NK-92 treated with Interleukin-12 subunit alpha and Interleukin-12 subunit beta, amount 100 ng/mL, for 24 hours (cell line): ENCODE results near the gene GABRR3.

Source experiments
- DNase-seq: peaks from one replicate; lab custom pipeline; 2025; lab: John Stamatoyannopoulos, UW

GABRR3 gene

DNA sequence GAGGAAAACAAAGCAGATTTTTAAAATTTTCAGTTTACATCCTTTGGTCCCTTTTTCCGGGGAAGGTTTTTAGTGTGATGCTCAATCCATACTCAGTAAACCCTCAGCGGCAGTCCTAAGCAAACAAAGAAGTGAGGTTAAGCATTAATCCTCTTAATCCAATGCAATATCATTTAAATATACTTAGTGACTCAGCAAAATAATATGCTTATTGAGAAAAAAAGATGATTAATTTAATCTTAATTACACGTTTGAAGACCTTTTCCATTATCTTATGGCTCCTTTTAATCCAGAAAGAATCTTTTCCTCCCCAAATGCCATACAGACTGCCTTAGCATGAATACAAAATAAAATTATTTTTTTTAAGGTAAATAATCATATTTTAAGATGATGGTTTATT is at the start of gene GABRR3:
Gene GABRR3, minus strand, starts transcription at position 108 of the 400 bp plus-strand sequence. CDS start 328 bp downstream, outside the sequence.
- no peak for DNase-seq

DNA sequence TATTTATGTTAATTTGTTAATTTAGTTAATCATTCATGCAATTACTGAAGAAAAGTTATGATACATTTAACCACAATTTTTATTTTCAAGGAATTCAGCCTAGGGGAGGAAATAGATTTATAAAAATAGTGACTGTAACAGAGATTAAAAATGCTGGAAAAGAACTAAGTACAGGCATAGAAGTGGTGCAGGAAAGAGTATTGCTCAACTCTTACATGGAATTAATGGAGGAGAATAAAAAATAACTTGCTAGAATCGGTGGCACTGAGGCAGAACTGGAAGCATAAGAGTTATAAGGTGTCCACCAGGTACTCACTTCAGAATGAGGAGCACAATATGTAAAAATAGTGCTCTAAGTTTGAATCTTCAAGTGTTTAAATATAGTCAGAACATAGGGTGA is 38.4 kb upstream of the GABRR3 start:
- DNase-seq, result no peak

DNA sequence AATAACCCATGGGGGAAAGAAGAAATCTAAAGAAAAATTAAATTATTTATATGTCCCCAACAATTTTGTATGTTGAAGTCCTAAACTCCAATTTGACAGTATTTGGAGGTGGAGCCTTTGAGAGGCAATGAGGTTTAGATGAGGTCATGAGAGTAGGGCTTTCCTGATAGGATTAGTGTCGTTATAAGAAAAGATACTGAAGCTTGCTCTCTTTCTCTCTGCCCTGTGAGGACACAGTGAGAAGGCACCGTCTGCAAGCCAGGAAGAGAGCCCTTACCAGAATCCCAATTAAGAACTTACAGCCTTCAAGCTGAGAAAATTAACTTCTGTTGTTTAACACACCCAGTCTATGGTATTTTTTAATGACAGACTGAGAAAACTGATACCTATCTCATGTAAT is 35.7 kb upstream of the GABRR3 start:
- DNase-seq, result no peak

DNA sequence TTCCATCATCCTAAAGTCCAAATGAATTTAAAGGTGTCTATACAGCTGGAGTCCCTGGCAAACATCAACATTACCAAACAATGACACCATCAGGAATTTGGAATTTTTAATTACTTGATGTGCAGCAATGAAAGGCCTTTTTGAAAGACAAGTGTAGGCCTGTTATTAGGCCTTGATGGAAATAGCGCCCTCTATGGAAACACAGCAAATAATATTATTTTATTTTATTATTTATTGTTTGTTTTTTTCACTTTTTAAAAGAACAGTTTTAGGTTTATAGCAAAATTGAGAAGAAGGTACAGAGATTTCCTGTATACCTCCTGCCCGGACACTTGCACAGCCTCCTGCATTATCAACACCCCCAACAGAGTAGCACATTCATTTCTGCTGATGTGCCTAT is 33.7 kb upstream of the GABRR3 start:
- DNase-seq, result no peak

DNA sequence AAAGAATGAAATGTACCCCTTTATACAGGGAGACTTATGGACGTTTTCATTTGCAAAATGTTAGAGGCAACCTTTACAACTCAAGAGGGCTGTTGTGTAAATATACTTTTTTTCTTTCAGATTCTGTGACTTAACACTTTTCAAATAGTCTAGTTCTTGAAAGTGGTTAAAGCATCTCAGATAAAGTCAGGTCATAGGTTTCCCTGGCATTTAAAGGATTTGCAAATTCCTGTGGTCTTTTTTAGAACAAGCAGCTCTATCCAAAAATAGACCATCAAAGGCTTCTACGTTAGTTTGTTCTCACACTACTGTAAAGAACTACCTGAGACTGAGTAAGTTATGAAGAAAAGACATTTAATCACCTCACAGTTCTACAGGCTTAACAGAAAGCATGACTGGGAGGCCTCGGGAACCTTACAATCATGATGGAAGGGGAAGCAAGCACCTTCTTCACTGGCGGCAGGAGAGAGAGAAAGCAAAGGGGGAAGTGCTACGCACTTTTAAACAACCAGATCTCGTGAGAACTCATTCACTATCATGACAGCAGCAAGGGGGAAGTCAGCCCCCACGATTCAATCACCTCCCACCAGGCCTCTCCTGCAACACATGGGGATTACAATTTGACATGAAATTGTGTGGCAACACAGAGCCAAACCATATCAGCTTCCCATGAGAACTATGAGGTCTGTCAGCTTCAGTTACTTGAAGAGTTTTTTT is 23.3 kb upstream of the GABRR3 start:
- DNase-seq, result no peak

DNA sequence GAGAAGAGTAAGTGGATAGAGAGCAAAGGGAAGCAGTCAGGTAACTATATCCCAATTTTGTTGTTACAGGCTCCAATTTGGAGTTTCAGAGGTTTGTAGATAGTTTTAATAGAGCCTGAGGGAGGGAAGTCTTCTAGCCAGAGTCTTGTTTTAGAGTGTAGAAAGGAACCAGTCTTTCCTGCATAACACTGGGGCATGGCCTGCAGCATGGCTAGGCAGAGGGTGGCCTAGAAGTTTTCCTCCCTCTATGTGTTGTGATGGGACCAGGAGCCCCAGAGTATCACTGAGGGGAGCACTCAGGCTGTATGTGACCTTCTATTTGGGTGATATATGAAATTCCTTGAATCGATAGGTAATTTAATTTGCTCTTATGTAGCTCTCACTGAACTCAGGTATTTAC is 22.5 kb upstream of the GABRR3 start:
- DNase-seq, result no peak

DNA sequence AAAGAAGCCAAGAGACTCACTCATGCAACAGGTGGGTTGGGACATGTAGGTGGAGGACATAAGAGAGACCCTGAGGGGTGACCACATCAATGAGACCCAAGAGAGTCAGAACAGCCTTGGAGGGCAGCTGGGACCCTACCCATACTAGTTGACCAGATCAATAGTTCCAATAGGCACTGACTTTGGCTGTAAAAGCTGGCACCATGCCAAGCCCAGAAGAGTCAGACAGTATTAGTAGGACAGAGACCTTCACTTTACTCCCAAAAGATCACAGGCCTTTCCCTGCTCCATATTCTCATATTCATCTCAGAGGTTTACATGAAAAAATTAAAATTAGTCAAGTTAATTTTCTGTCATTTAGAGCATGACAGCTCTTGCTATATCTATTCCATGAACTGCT is 20.9 kb upstream of the GABRR3 start:
- no peak for DNase-seq

DNA sequence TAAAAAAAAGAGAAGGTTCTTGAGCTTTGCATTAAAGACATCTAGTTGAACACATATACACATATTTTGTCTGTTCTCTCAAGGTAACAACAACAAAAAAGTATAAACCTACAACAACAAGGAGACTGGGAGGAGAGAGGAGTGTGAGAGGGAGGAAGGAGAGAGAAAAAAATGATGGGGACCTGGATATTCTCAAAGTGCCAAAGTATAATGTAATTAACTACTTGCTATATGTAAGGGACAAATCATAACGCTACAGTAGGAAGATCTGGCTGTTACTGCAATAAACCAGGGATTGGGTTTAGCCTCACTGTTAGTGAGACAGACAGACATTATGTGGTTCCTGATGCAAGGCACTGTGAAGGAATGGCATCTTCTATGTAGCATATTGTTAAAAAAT is 14.2 kb upstream of the GABRR3 start:
- DNase-seq, result no peak

DNA sequence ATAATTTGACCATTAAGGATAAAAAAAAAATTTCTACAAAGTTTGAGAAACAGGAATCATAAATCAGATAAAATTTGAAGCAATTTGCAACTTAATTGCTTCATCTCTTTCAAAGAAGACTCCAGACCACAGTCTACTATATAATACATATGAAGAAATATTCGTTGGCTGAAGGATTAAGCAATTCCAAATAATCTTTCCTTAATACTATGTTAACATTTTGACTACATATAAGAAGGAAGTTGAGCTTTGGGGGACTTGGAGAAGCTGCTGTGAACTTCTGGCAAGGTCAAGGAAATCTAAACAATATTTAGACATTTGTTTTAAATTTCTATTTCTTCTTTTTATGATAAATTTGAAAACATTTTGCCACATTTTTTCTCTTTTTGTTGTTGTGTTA is 13.5 kb upstream of the GABRR3 start:
- DNase-seq, result no peak

DNA sequence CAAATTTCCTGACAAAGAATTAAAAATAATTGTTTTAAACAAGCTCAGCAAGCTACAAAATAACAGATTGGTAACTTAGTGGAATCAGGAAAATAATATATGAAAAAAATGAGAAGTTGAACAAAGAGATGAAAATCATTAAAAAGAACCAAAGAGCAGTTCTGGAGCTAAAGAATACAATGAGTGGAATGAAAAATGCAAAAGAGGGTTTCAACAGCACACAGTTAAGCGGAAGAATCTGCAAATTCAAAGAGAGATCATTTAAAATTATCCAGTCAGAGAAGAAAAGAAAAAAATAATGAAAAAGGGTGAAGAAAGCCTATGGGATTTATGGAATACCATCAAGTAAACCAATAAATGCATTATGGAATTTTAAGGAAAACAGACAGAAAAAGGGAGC is 6.2 kb upstream of the GABRR3 start:
- DNase-seq, result no peak

DNA sequence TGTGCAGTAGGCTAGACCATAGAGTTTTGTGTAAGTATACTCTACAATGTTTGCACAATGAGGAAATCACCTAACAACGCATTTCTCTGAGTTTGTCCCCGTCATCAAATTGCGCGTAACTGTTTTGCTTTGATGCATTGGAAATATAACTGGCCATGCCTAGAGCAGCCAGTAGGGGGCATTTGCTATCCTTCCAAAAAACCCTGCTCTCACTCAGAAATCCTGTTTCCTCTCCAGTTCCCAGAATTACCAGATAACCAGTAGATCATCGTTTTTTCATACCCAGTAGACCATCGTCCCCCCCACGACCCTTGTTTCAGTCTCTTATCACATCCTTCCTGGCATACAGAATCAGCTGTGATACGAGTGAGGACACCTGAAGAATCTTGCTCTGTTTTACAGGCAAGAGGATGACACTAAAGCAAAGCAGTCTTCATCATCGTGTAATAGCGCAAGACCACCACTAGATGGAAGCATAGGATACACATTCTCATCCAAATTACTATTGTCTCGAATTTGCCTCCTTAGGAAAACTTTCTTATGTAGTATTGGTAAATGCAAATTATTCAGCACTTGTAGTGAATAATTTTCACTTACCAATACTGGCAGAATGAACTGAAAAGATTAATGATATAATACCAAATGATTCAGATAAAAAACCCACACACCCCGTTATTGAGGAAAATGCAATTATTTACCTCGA is 4.4 kb upstream of the GABRR3 start:
- DNase-seq, result peak; percentile 38

DNA sequence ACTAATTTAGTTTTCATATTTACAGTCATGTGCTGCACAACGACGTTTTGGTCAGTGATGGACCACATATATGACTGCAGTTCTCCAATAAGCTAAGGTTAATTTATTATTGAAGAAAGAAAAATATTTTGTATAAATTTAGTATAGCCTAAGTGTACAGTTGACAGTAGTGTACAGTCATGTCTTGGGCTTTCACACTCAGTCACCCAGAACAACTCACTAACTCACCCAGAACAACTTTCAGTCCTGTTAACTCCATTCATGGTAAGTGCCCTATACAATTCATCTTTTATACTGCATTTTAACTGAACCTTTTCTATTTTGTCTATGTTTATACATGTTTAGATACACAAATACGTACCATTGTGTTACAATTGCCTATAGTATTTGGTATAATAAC is 3.8 kb upstream of the GABRR3 start:
- DNase-seq, result no peak

DNA sequence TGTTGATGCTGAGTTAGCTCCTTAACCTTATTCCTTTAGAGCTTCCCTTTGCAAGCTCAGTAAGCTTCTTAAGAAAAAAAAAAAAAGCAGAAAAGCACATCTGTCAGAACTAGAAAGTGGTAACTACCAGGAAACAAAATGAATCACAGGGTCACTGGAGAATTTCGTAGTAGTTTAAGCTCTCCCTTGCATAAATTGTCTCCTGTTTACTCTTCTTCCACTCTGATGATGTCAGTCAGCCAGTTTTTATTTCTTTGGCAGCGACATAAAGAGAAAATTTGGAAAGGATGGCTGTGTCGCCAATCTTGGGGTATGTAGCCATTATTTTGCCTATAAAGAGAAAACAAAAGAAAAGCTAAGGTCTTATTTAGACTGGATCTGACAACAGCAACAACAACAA is 3.2 kb upstream of the GABRR3 start:
- no peak for DNase-seq

DNA sequence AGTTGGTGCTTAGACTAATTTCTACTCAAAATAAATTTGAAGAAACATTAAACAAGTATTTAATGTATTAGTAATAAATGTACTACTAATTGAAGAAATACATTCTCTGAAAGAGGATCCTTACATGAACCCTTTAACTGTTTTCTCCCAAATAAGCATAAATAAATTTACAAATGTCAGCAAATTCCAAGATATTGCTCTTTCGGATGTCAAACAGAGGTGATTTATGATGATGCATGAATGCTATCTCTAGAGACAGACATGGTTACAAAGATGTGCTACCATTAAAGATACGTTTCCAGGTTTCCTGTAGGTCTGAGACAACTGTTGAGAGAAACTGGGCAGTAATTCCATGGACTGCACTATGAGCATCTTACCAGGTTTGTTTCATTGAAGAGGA is 629 bp downstream of the GABRR3 start:
- DNase-seq, result no peak

DNA sequence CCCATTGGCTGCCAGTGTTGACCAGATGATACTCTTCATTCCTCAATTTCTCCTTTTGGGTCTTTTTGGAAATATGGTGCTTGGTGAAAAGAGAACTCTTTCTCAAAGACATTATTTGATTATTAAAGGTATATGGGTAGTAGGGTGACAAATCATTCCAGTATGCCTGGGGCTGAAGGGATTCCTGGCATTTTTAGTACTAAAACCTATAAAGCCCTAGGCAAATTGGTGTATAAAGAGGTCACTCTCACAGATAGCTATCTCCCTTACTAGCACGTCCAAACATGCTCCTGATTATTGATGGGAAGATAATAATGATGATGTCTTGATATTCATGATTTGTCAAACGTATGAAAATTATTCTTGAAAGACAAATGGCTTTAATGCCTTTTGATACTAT is 1.1 kb downstream of the GABRR3 start:
- DNase-seq, result no peak

DNA sequence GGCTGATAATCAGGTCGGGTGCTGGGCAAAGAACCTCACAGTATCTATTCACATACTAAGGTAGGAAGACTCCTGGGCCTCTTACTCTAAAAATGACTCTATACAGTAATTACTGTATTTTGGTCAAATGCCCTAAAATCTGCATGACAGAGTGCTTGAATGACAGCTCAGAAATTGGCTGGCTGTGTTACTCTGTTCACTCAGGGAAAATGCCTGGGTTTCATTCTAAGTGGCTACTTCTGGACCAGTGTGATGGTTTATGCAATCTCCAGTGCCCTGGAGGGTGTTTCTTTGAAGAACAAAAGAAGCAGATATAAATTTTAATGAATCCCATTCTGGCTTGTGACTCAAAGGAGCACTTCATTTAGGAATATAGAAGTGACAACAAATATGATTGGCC is 2.2 kb downstream of the GABRR3 start:
- DNase-seq, result no peak

DNA sequence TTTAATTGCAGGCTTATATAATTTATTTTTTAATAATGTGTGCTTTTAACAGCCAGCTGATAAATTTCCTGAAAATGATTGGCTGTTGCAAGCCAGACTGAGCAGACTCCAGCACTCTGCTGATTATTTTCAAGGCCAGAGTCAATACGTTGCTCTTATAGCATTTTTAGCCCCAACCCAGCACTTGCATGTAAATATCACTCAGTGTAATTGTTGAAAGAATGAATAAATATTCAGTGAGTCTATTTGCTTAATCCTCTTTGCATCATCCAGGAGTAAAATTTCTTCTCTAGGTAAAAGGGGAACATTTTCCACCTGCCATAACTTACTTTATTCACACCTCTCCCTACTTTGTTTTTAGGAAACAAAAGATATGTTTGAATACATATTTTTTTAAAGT is 2.9 kb downstream of the GABRR3 start:
- DNase-seq, result no peak

DNA sequence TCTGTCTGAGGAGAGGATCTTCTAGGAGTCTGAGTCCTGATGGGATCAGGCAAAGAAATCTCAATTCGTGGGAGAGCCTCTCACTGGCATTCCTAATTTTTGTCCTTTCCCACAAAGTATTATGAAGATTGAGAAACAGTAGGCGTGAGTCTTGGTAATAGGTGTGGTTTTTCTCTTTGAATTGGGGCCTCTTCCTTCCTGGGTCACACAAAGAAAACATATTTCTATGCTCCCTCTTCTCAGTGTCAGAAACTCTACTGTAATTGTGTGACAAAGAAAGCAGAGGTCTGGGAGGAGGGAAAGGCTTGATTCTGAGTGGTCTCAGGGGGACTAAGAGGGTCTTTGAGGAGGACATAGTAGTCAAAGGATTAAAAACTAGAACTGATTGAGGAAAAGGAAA is 6.0 kb downstream of the GABRR3 start:
- no peak for DNase-seq

DNA sequence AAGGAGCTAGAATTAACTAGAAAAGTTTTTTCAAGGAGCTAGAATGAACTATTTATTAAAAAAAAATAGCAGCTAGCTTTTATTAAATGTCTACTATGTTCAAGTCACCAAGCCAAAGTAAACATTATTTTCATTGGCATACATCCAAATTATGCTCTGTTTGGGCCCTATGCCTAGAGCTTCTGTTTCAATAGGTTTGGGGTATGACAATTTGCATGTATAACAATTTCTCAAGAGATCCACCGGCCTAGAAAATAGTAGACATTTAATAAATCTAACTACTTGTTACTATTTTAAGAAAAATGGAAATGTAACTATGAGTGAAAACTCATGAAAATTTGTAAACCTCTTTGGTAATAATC is 8.0 kb downstream of the GABRR3 start:
- DNase-seq, result no peak

DNA sequence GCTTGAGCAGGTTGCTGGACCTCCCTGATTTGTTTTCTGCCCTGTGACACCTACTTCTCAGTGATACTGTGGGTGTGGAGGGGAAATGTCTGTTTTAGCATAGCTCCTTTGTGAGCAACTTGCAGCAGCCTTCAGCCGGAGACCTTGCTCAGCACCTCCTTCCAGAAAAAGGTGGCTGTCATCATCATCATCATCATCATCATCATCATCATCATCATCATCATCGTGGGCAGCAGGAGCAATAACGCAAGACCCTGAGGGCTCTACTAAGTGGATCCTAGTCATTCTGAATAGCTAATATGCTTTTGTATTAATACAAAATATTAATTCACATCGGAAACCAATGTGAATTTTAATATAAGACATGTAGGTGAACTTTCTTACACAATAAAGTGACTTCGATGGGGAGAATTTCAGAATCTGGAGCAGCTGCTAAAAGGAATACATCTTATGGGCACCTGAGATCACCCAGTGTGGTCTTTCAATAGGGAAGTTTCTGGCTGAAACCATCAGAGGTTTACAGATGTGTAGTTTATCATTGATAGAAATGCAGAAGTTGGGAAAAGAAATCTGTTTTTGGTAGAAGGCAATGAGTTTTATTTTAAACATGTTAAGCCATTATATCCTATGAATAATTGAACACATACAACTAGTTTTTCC is 8.6 kb downstream of the GABRR3 start:
- DNase-seq, result no peak

DNA sequence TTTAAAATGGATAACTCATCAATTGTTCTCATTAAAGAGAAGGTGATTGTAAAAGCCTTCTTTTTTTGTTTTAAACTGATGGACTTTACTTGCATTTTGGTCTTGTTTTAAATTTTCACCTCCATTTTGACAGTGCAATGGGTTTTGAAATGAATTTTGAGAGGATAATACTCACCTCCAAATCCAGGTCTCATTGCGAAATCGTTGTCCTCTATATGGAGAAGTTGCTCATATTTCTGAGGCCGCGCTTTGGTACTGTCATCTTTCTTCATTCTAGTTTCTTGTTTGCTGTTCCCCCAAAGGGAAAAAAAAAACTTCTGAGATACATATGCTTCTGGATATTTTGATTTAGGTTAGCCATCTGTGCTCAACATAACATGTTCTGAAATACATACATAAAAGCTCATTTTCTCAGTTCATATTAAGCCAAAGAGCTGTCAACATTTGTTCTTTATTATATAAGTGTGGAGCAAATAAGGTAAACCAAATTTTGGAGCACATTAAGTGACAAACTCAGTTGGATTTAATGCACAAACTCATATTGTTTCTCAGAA is 9.6 kb downstream of the GABRR3 start:
- no peak for DNase-seq

DNA sequence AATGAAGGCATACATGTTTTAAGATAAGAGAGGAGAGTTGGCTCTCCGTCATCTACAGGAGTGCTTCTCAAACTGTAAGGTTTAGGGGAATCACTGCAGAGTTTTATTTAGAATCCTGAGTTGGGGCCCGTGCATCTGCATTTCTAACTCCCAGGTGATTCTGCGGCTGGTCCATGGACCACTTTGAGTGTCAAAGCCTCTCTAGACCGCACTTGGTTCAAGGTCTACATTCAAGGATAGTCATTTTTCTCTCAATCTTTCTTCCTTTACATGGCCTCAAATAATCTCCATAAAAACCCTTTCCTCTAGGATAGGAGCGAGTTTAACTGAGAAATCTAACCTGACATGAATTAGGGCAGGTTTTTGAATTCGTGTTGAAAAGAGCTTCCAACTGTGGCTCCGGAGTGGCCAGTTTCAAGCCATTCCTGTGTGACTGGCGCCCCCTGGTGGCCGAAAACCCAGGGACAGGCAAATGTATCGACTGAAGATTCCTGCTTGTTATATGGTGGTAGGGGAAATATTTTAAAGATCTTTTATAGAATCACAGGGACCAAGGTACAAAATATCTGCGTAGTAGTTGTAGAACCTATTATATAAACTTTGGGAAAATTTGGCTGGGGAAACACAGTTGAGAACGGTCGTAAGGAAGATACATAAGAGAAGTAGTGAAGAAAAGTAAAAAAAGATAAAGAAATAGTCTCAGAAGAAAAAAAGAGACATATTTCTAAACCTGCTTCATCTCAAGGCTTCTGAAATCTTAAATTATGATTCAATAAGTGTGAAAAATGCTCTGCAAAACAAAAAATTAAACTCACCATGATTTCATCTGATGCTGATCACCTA is 11.9 kb downstream of the GABRR3 start:
- peak; percentile 77 for DNase-seq
